NOMO-1 (cell line): ENCODE measurements around the gene DEPDC1B.
"Not testable (repeated sequence)": the region's sequence is repeated elsewhere in the genome, so short reads cannot be mapped to it uniquely, and the experiment has no call there.

Source experiments
- DNase-seq, 2 experiments: peaks; one replicate each; lab custom pipeline; 2025; ENCODE audit not compliant: unreplicated experiment in 2 of 2; lab: John Stamatoyannopoulos, UW

The DEPDC1B gene

DNA sequence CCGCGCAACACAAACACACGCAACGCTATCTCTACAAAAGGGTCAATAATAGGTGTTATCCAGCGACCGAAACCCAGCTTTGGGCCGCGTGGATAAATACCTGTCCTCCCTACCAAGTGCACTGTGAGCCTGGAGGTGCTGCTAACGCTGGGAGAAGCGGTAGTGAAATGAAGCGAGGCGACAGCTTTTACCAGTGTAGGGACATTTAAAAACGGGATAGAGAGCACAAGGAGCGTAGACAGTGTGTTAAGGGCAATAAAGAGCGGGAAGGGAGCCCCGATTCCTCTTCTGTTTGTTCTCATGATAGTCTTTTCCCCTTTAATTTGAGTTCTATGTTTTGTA, 421 bp upstream of the DEPDC1B start:
- DNase-seq = peak; percentile 20 to 32

DNA sequence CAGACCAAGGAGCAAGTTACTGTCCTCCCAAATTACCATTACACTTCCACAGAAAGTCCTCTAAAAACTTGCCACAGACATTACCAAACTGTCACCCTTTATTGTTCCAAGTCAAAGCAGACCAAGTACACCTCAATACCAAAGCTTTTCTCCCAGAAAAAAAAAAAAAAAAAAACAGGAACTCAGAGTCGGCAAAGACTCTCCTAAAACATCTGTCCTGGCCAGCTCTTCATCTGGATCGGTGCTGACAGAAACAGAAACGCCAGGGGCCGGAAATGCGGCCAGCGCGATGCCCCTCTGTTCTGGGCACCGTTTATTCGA, 718 bp downstream of the DEPDC1B start:
- peak in 1 of 2 experiments; percentile 42 for DNase-seq

- no peak for DNase-seq
Measured at GRCh38 chr5:60698336-60698735, 1.6 kb downstream of the DEPDC1B start.

DNA sequence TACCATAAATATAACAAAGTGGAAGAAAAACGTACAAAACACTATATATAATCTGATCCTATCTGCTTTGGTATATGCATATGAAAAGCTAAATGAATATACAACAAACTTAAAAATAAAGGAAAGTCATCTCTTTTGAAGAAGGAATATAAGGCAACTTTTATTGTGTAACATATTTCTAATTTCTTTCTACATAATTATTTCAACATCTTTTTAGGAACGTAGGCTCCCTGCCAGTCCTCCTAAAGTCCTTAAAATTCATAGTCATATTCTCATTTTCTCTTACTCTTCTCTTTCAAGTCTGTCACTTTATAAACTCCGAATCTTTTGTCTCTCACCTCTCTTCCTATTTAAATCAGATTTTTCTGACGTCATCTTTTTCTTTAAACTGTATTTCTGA, 9.6 kb downstream of the DEPDC1B start:
- peak in 1 of 2 experiments; percentile 9 for DNase-seq

DNA sequence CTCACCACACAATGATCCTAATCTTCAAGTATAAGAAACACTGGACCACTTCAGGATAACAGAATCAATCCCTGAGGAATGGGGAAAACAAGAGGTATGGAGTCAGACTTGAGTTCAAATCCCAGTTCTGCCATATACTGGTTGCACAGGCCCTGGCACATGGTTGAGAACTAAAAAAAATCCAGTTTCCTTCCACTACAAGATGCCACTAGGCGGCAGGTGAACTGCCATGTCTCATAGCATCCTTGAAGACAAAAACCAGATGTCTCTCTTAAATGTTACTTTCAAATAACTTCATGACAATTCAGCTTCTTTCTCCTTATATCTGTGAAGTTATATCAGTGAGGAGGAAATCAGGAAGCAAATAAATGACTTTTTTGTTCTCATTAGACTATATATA, 11.0 kb downstream of the DEPDC1B start:
- no peak for DNase-seq

GRCh38 chr5:60687927-60688720, 11.8 kb downstream of the DEPDC1B start:
- DNase-seq = peak in 1 of 2 experiments; percentile 6

- no peak for DNase-seq
Measured at GRCh38 chr5:60686157-60686556, 13.8 kb downstream of the DEPDC1B start.

- no peak for DNase-seq
Measured at GRCh38 chr5:60685700-60686099, 14.3 kb downstream of the DEPDC1B start.

GRCh38 chr5:60685028-60685427, 14.9 kb downstream of the DEPDC1B start:
- DNase-seq = no peak

GRCh38 chr5:60682007-60682406, 18.0 kb downstream of the DEPDC1B start:
- DNase-seq = not testable (repeated sequence)

DNA sequence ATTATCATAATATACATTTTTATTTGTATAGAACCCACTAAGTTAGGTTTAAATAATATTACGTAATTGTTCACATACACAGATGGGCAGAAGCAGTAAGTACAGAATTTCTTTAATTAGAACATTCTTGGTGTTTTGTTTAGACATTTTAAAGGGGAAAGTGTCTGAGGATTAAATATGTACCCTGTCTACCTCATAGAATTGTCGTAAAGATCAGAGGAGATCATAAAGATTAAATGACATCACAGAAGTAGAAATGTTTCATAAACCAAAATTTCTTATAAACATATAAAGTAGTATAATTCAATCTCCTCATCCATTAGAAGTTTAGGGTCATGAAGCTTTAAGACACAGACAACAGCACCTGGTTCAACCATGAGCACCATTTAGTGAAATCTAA, 20.1 kb downstream of the DEPDC1B start:
- DNase-seq = no peak

DNA sequence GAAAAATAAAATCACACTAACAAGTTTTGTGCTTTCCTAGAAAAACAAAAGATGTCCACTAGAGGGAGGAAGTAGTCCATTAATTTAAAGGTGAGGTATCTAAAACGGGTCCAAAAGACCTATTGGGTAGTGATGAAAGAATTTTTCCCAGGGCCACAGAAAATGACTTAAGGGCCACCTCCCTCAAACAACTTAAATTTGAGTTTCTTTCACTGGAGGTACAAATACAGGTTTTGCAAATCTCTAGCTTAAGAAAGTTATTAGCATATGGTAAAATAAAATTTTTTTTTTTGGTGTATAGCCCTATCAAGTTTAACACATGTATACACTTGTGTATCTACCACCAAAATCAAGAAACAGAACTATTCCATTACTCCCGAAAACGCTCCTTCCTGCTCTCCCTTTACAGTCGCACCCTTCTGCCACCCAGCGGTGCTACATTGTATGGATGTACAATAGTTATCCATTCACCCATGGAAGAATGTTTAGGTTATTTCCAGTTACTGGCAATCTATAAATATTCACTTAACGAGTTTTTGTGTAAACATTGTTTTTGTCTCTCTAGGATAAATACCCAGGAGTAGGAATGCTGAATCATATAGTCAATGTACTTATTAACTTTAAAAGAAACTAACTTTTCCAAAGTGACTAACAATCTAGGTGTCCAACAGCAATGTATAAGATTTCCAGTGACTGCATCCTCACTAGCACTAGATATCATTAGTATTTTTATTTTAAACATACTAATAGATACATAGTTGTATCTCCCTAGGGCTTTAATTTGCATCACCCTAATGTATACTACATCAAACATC, 21.9 kb downstream of the DEPDC1B start:
- DNase-seq = peak in 1 of 2 experiments; percentile 11

- no peak for DNase-seq
Measured at GRCh38 chr5:60675286-60675685, 24.7 kb downstream of the DEPDC1B start.

DNA sequence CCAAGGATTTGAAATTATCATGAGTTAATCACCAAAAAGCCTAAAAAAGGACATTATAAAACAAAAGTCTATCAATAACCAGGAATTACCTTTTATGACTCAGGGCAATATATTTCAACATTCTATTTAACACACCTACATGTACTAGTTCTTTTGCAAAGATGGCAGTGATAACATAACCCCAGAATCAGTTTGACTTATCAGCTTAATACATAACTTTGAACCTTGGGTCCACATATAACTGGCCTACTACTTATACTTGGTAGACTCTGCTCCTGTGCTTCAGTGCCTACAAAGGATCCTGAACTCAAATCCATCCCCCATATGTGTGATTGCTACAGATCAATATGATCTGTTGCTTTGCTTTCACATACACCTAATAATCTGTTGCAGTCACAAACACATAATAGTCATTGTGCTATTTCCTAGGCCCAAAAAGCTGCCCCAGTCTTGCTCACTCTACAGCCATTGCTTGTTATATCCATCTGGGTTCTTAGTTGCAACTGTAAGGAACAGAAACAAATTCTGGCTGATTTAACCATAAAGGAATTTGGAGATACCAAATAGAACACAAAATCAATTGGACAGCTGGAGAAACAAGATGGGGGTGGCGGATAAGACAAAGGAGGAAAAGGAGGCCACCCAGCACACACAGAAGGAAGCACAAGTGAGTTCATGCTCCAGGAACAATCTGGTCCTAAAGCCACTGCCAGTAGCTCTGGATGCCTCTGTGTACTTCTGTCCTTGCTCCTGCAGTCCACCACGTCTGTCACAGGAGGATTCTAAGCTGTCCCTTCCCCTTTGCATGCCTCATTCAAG, 25.5 kb downstream of the DEPDC1B start:
- DNase-seq = no peak

DNA sequence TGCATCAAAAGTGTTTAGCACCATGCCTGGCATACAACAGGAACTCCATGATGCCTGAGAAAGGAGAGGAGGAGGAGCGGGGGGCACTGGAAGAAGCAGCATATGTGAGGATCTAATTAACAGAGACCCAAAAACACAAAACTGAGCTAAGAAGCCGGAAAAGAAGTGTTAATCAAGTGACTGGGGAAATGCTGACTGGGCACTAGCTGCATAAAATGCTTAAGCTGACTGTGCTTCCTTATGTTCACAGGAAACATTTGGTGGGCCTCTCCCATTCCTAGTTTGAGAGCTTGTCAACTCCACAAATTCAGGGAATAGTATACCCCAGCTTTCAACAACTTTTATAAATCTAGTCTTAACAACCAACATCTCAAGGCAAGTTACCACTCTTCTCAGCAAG, 26.6 kb downstream of the DEPDC1B start:
- DNase-seq = no peak

DNA sequence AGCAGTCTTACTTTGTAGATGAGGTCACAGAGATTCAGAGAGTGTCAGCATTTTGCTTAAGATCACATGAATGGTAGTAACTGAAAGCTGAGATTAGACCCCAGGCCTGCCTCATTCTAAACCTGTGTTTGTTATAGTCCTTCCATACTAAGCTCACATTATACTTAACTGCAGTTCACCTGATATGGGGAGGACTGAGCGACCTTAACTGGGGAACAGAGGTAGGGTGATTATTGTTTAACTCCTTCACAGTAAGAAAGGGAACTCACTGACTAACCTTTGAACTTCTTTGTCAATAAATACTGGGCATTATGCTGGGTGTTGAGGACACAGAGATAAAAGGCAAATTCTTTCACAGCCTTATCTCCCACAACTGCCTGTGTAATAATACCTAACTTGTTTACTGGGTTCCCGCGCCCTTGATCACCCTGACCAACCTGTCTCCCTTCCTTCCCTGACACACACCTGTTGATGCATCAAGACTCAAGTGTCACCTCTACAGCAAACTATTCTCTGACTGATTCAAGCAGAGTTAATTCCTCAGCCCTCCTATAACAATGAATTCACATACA, 27.2 kb downstream of the DEPDC1B start:
- no peak for DNase-seq

- no peak for DNase-seq
Measured at GRCh38 chr5:60671899-60672692, 27.9 kb downstream of the DEPDC1B start.

DNA sequence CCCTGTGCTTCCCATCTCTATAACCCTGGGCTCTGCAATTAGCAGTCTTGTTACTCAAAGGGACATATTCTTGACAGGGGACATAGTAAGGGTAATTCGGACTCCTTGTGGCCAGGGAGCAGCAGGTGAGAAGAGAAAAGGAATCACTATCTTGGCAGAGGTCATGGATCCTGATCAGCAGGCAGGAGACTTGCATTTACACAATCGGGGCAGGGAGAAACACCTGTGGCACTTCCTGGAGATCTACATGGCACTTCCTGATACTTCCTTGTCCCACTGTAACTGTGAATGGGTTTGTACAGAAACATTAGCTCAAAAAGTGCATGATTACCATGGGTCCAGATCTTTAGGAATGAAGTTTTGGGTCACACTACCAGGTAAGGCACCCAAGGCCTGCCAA, 29.2 kb downstream of the DEPDC1B start:
- no peak for DNase-seq

DNA sequence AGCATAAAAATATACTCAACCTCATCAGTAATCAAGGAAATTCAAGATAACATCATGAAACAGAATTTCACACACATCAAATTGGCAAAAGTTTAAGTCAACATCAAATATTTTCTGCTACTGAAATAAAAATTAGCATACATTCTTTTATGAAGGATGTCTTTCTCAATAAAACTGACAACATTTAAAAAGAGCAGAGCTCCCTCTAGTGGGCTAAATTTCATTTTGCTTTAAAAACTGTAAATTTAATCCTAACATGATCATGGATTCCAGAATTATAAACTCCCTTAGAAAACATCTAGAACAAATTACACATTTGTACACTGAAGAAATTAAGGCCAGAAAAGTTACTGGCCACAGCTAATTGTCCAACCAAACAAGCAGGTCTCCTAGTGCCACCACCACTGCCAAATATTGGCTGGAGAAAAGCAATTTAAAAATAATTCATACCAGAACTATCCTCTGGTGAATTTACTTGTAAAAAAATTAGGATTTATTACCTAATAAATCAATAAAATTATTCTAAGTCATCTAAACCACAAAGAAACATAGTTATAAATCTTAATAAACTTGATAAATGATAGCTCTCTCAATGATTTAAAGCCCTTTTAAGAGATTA, 31.2 kb downstream of the DEPDC1B start:
- peak in 1 of 2 experiments; percentile 40 for DNase-seq
